HL-60 (cell line): Measurements from ENCODE around the gene ITPRIPL1.

Experiments used
- DNase-seq, 2 experiments: peaks; one replicate each; pipeline ENCODE4 v3.0.0-alpha.2; 2010 to 2020; ENCODE audit warnings: low read depth in 1 of 2, low spot score in 1 of 2
- H3K27ac ChIP-seq: fragments of 250-450 bp; sonication (Bioruptor Pico); replicated peaks from 2 replicates; pipeline ENCODE4 v1.5.1; 2020; ENCODE audit warnings: mild to moderate bottlenecking, moderate library complexity
- H3K27me3 ChIP-seq: fragments of 250-450 bp; sonication (Bioruptor Pico); 2 replicates; pipeline ENCODE4 v1.5.1; 2021; ENCODE audit warnings: mild to moderate bottlenecking, moderate library complexity; ENCODE audit not compliant: insufficient read depth, poor library complexity, severe bottlenecking
- H3K4me3 ChIP-seq: replicated peaks from 2 replicates; pipeline ENCODE4 v1.5.1; 2011; ENCODE audit warnings: mild to moderate bottlenecking, control low read depth, low read length; ENCODE audit not compliant: insufficient read depth
- CTCF ChIP-seq: IDR thresholded peaks from one replicate; pipeline ENCODE4 v1.5.1; 2011; ENCODE audit warnings: low read length, control low read depth, inconsistent platforms; ENCODE audit not compliant: insufficient read depth
- GABPA ChIP-seq: IDR thresholded peaks from 2 replicates; pipeline ENCODE4 v1.6.1; 2012; ENCODE audit warnings: low read depth
- POLR2AphosphoS5 ChIP-seq: IDR thresholded peaks from 2 replicates; pipeline ENCODE4 v1.6.1; 2012; ENCODE audit warnings: low read depth
- SPI1 ChIP-seq: IDR thresholded peaks from 2 replicates; pipeline ENCODE4 v1.6.1; 2012; ENCODE audit warnings: low read depth, mild to moderate bottlenecking, borderline replicate concordance
- TF ChIP-seq, protein P1 (sequence below): IDR thresholded peaks from 2 replicates; pipeline ENCODE4 v1.6.1; 2012; ENCODE audit warnings: low read depth; ENCODE audit not compliant: insufficient replicate concordance

ITPRIPL1 gene

GRCh38 chr2:96336873-96337272 is 11.8 kb downstream of the ITPRIPL1 start:
- DNase-seq = peak; percentile 42 to 50
- H3K27ac ChIP-seq = peak overlapping the region; percentile 78
- no peaks in the 10 kb centered on the region for H3K27me3 ChIP-seq
- peak overlapping the region; percentile 70 for H3K4me3 ChIP-seq
- TF ChIP-seq CTCF = no peak
- no peak for TF ChIP-seq GABPA
- TF ChIP-seq, protein P1, sequence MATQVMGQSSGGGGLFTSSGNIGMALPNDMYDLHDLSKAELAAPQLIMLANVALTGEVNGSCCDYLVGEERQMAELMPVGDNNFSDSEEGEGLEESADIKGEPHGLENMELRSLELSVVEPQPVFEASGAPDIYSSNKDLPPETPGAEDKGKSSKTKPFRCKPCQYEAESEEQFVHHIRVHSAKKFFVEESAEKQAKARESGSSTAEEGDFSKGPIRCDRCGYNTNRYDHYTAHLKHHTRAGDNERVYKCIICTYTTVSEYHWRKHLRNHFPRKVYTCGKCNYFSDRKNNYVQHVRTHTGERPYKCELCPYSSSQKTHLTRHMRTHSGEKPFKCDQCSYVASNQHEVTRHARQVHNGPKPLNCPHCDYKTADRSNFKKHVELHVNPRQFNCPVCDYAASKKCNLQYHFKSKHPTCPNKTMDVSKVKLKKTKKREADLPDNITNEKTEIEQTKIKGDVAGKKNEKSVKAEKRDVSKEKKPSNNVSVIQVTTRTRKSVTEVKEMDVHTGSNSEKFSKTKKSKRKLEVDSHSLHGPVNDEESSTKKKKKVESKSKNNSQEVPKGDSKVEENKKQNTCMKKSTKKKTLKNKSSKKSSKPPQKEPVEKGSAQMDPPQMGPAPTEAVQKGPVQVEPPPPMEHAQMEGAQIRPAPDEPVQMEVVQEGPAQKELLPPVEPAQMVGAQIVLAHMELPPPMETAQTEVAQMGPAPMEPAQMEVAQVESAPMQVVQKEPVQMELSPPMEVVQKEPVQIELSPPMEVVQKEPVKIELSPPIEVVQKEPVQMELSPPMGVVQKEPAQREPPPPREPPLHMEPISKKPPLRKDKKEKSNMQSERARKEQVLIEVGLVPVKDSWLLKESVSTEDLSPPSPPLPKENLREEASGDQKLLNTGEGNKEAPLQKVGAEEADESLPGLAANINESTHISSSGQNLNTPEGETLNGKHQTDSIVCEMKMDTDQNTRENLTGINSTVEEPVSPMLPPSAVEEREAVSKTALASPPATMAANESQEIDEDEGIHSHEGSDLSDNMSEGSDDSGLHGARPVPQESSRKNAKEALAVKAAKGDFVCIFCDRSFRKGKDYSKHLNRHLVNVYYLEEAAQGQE = no peak
- no peak for TF ChIP-seq POLR2AphosphoS5
- peak; percentile 77 for TF ChIP-seq SPI1

- no peak for DNase-seq
- TF ChIP-seq GABPA (no peak), SPI1 (no peak), POLR2AphosphoS5 (no peak), CTCF (no peak)
- TF ChIP-seq, protein P1 = no peak
- H3K4me3 ChIP-seq = no peak overlapping the region
- H3K27me3 ChIP-seq = no peaks in the 10 kb centered on the region
- no peak overlapping the region for H3K27ac ChIP-seq
Observed at GRCh38 chr2:96340493-96341414, 15.6 kb downstream of the ITPRIPL1 start.

DNA sequence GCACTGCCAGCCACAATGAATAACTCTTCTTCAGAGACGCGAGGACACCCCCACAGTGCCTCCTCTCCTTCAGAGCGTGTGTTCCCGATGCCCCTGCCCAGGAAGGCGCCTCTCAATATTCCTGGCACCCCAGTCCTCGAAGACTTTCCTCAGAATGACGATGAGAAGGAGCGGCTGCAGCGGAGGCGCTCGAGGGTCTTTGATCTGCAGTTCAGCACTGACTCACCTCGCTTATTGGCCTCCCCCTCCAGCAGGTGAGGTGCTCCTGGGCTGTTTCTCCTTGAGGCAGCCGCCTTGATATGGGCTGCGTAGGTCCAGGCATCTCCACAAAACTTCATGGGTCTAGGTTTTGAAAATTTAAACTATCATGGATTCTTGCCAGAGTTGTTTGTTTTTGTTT is 16.5 kb downstream of the ITPRIPL1 start:
- DNase-seq = no peak
- Histone ChIP-seq H3K27me3 (no peaks in the 10 kb centered on the region), H3K27ac (no peak overlapping the region), H3K4me3 (no peak overlapping the region)
- TF ChIP-seq, protein P1 = no peak
- TF ChIP-seq CTCF (no peak), POLR2AphosphoS5 (no peak), GABPA (no peak), SPI1 (no peak)
